Measurements from ENCODE around the gene NAGPA.
A peak's percentile ranks its signal among the peaks of the same experiment; 100 is the strongest.

Gene NAGPA

DNA sequence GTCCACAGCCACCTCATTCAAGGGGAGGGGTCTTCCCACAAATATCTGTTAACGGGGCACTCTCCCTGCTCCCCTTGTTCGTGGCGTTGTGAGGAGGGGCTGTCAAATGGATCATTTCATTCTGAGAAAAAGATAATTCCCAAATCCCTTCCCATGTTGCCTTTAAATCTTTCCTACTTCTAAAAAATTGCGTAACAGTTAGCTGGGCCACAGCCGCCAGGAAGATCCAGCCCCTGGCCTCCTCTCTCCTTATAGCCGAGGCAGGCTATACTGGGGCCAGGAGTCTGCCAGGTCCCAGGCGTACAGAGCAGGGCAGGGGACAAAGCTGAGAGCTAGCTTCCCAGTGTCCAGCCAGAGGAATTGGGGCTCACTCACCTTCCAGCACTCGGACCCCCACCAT is 31.6 kb upstream of the NAGPA start:
- H3K4me3 ChIP-seq (replicated peaks; ENCODE audit: insufficient read depth, low read length) = no peak overlapping the region
- DNase-seq (ENCODE audit: low read depth in 1 of 2, low spot score in 1 of 2) = no peak
- no peaks in the 10 kb centered on the region for H3K27me3 ChIP-seq (ENCODE audit: insufficient read depth, poor library complexity, severe bottlenecking)
- H3K27ac ChIP-seq (replicated peaks) = no peak overlapping the region
- TF ChIP-seq POLR2AphosphoS5 (IDR thresholded peaks at IDR 0.05; ENCODE audit: low read depth) (no peak), GABPA (IDR thresholded peaks at IDR 0.05; ENCODE audit: low read depth) (no peak), SPI1 (IDR thresholded peaks at IDR 0.05; ENCODE audit: borderline replicate concordance, low read depth) (no peak)
- TF ChIP-seq, protein P1, sequence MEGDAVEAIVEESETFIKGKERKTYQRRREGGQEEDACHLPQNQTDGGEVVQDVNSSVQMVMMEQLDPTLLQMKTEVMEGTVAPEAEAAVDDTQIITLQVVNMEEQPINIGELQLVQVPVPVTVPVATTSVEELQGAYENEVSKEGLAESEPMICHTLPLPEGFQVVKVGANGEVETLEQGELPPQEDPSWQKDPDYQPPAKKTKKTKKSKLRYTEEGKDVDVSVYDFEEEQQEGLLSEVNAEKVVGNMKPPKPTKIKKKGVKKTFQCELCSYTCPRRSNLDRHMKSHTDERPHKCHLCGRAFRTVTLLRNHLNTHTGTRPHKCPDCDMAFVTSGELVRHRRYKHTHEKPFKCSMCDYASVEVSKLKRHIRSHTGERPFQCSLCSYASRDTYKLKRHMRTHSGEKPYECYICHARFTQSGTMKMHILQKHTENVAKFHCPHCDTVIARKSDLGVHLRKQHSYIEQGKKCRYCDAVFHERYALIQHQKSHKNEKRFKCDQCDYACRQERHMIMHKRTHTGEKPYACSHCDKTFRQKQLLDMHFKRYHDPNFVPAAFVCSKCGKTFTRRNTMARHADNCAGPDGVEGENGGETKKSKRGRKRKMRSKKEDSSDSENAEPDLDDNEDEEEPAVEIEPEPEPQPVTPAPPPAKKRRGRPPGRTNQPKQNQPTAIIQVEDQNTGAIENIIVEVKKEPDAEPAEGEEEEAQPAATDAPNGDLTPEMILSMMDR (IDR thresholded peaks at IDR 0.05; ENCODE audit: insufficient read depth, low read length) = no peak
- TF ChIP-seq, protein P2, sequence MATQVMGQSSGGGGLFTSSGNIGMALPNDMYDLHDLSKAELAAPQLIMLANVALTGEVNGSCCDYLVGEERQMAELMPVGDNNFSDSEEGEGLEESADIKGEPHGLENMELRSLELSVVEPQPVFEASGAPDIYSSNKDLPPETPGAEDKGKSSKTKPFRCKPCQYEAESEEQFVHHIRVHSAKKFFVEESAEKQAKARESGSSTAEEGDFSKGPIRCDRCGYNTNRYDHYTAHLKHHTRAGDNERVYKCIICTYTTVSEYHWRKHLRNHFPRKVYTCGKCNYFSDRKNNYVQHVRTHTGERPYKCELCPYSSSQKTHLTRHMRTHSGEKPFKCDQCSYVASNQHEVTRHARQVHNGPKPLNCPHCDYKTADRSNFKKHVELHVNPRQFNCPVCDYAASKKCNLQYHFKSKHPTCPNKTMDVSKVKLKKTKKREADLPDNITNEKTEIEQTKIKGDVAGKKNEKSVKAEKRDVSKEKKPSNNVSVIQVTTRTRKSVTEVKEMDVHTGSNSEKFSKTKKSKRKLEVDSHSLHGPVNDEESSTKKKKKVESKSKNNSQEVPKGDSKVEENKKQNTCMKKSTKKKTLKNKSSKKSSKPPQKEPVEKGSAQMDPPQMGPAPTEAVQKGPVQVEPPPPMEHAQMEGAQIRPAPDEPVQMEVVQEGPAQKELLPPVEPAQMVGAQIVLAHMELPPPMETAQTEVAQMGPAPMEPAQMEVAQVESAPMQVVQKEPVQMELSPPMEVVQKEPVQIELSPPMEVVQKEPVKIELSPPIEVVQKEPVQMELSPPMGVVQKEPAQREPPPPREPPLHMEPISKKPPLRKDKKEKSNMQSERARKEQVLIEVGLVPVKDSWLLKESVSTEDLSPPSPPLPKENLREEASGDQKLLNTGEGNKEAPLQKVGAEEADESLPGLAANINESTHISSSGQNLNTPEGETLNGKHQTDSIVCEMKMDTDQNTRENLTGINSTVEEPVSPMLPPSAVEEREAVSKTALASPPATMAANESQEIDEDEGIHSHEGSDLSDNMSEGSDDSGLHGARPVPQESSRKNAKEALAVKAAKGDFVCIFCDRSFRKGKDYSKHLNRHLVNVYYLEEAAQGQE (IDR thresholded peaks at IDR 0.05; ENCODE audit: insufficient replicate concordance, low read depth) = no peak

DNA sequence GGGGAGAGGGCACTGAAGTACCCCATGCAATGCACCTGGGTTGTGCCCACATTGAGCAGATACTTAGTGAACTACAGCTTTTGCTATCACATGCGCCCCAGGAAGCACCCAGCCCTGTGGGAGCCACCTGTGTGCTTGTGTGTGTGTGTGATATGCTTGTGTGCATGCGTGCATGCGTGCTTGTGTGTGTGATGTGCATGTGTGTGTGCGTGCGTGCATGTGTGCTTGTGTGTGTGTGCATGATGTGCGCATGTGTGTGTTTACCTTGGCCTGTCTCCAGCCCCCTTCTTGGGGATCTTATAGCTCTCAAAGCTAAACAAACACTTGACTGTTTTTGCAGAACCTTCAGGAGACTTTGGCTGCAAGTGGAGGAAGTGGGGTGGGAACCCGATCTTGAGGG is 31.2 kb upstream of the NAGPA start:
- Histone ChIP-seq H3K27ac (replicated peaks) (no peak overlapping the region), H3K4me3 (replicated peaks; ENCODE audit: insufficient read depth, low read length) (no peak overlapping the region), H3K27me3 (ENCODE audit: insufficient read depth, poor library complexity, severe bottlenecking) (no peaks in the 10 kb centered on the region)
- no peak for DNase-seq (ENCODE audit: low read depth in 1 of 2, low spot score in 1 of 2)
- TF ChIP-seq, protein P1 (IDR thresholded peaks at IDR 0.05; ENCODE audit: insufficient read depth, low read length) = no peak
- TF ChIP-seq, protein P2 (IDR thresholded peaks at IDR 0.05; ENCODE audit: insufficient replicate concordance, low read depth) = no peak
- TF ChIP-seq GABPA (IDR thresholded peaks at IDR 0.05; ENCODE audit: low read depth) (no peak), SPI1 (IDR thresholded peaks at IDR 0.05; ENCODE audit: borderline replicate concordance, low read depth) (no peak), POLR2AphosphoS5 (IDR thresholded peaks at IDR 0.05; ENCODE audit: low read depth) (no peak)

DNA sequence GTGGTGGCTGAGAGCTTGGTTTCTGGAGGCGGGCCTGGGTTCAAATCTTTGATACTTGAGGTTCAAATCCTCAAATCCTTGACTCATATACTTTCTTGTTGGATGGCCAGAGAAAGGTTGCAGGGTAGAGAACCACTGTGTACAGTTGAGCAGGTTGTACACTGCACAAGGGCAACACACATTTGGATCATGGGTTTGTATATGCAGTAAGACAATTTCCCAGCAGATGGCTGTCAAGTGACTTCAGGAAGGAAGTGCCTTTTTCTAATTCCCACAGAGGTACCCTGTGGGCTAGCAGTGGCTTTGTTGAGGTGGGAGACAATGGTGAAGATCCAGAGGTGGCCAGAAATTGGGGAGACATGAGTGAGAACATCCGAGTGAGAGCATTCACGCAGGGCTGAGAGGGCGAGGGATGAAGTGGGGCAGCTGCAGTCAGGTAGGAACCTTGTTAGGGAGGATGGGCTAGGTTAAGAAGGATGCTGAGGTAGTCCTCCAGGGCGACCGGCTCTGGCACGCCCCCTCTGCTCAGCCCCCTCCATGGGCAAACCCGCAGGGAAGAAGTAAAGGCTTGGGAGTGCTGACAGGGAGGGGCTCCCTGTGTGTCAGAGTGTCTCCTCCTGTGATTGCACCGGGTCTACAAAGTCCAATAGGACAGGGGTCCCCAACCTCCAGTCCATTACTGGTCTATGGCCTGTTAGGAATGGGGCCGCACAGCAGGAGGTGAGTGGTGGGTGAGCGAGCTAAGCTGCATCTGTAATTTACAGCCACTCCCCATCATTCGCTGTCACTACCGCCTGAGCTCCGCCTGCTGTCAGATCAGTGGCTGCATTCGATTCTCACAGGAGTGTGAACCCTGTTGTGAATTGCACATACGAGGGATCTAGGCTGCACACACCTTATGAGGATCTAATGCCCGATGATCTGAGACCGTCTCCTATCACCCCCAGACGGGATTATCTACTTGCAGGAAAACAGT is 29.3 kb upstream of the NAGPA start:
- H3K27me3 ChIP-seq (ENCODE audit: insufficient read depth, poor library complexity, severe bottlenecking) = no peaks in the 10 kb centered on the region
- no peak for DNase-seq (ENCODE audit: low read depth in 1 of 2, low spot score in 1 of 2)
- H3K4me3 ChIP-seq (replicated peaks; ENCODE audit: insufficient read depth, low read length) = no peak overlapping the region

DNA sequence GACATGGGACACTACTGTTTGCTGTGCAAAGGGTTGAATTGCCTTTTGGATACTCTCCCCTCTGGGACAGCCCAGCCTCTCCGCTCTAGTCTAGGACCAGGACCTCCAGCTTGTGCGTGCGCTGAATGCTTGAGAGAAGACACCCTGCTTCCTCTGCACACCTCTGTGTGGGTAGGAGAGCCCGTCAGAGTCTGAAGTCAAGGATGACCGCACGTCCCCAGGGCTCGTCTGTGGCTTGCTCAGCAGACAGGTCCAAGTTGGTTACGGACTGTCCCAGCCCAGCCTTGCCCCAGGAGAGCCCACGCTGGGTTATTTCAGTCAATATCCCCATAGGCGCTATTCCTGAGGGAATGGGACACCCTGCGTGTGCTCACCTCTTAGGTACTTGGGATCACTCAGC is 28.3 kb upstream of the NAGPA start:
- Histone ChIP-seq H3K27ac (replicated peaks) (no peak overlapping the region), H3K4me3 (replicated peaks; ENCODE audit: insufficient read depth, low read length) (no peak overlapping the region), H3K27me3 (ENCODE audit: insufficient read depth, poor library complexity, severe bottlenecking) (no peaks in the 10 kb centered on the region)
- no peak for DNase-seq (ENCODE audit: low read depth in 1 of 2, low spot score in 1 of 2)
- TF ChIP-seq POLR2AphosphoS5 (IDR thresholded peaks at IDR 0.05; ENCODE audit: low read depth) (no peak), SPI1 (IDR thresholded peaks at IDR 0.05; ENCODE audit: borderline replicate concordance, low read depth) (no peak), GABPA (IDR thresholded peaks at IDR 0.05; ENCODE audit: low read depth) (no peak)
- TF ChIP-seq, protein P2 (IDR thresholded peaks at IDR 0.05; ENCODE audit: insufficient replicate concordance, low read depth) = no peak
- TF ChIP-seq, protein P1 (IDR thresholded peaks at IDR 0.05; ENCODE audit: insufficient read depth, low read length) = no peak

More for the DNA sequence above, 29.3 kb upstream of the NAGPA start:
- H3K27ac ChIP-seq (replicated peaks) = no peak overlapping the region
- peak; percentile 9; the same call in 1 of the 2 replicates for TF ChIP-seq SPI1 (IDR thresholded peaks at IDR 0.05; ENCODE audit: borderline replicate concordance, low read depth)
- no peak for TF ChIP-seq POLR2AphosphoS5 (IDR thresholded peaks at IDR 0.05; ENCODE audit: low read depth)
